Astrocyte of the cerebellum (primary cell): Measurements from ENCODE around the gene CCDC85C.

Source experiments
- DNase-seq: peaks from one replicate; pipeline ENCODE4 v3.0.0-alpha.2; 2011; ENCODE audit warnings: low read depth
- H3K4me3 ChIP-seq: 2 replicates; pipeline ENCODE4 v1.5.1; 2011; ENCODE audit warnings: mild to moderate bottlenecking, low read depth, low read length, moderate library complexity
- CTCF ChIP-seq: IDR thresholded peaks from 2 replicates; pipeline ENCODE4 v1.5.1; 2012; ENCODE audit warnings: low read length, low read depth, moderate library complexity, mild to moderate bottlenecking; ENCODE audit errors: missing control alignments
- in situ Hi-C: cut with HindIII; loops from 2 replicates; pipeline ENCODE4 v1.10.0; 2017; ENCODE audit warnings: low sequenced_read_pairs

CCDC85C gene

DNA sequence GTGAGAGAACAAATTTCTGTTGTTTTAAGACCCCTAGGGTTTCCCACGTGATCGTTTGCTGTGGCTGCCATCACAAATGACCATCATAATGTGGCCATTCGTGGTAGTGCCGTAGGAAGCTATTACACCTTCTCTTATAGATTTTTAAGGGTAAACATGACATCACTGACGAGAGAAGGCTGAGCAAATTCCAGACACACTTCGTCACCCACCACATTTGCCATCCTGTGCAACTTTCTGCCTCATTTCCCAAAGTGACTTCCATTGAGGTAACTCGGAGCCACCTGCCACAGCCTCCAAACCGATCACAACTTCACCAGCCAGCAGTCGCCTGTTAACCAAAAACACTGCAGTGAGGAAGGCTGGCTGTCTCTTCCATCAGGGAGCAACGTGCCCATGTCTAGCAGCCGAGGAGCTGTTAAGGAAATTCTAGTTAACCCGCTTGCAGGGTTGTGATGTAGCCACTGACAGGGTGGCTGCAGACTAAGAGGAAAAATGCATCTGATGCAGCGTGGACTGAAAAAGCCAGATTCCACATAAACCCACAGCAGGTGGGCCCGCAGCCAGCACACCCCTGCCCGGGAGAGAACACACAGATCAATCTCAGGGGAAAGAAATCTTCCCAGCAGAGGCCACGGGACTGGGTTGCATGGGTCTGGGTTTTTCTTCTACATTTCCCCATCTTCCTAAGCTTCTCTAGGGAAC is 44.6 kb downstream of the CCDC85C start:
- in situ Hi-C loops, result no loop called here
- no peak for DNase-seq
- no peak overlapping the region for H3K4me3 ChIP-seq
- TF ChIP-seq CTCF, result no peak

DNA sequence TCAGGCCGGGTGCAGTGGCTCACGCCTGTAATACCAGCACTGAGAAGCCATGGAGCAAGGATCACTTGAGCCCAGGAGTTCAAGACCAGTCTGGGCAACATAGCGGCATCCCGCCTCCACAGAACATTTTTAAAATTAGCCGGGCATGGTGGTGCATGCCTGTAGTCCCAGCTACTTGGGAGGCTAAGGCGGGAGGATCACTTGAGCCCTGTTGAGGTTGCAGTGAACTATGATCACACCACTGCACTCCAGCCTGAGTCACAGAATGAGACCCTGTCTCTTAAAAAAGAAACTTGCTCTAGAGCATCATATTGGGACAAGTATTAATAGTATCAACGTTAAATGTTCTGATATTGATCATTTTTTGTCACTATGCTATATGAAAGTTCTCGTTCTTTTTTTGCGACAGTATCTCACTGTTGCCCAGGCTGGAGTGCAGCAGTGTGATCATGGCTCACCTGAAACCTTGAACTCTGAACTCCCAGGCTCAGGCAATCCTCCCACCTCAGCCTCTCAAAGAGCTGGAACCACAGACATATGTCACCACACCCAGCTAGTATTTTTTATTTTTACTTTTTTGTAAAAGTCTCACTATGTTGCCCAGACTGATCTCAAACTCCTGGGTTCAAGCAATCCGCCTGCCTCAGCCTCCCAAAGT is 47.7 kb downstream of the CCDC85C start:
- no peak overlapping the region for H3K4me3 ChIP-seq
- in situ Hi-C loops, result no loop called here
- no peak for TF ChIP-seq CTCF
- DNase-seq, result no peak

DNA sequence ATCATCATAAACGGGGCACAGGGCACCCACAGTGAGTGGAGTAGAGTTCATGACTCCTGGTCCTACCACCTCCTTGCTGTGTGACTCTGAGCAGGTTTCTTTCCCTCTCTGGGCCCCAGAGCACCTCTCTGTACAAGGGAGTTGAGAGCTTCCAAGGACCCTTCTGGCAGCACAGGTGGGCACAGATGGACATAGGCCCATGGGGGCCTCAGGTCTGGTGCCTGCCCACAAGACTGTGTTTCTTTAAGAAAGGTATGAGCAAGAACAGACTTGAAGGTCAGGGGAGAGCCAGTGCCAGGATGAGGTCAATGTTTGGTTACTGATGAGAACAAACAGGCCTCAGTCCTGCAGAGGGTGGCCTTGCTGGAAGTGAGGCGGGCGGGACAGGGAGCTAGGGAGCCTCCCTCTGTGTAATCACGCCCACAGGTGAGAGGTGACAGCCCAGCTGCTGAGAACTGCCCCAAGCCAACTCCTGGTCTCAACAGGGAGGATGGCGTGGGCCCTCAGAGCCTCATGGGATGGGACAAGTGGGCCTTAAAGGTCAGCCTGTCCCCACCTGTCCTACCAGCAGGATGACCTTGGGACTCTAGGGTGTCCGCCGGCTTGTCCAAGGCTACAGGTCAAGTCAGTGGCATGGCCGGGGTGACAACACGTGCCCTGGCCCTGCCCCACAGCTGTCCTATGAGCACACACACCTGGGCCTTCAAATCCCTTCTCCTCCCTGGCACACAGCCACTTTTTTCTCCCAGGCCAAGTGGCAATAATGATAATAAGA is 49.1 kb downstream of the CCDC85C start:
- in situ Hi-C loops, result no loop called here
- no peak overlapping the region for H3K4me3 ChIP-seq
- no peak for DNase-seq
- no peak for TF ChIP-seq CTCF

GRCh38 chr14:99554184-99554583 is 49.8 kb downstream of the CCDC85C start:
- H3K4me3 ChIP-seq, result no peak overlapping the region
- no peak for DNase-seq
- TF ChIP-seq CTCF, result no peak
- in situ Hi-C loops, result no loop called here

DNA sequence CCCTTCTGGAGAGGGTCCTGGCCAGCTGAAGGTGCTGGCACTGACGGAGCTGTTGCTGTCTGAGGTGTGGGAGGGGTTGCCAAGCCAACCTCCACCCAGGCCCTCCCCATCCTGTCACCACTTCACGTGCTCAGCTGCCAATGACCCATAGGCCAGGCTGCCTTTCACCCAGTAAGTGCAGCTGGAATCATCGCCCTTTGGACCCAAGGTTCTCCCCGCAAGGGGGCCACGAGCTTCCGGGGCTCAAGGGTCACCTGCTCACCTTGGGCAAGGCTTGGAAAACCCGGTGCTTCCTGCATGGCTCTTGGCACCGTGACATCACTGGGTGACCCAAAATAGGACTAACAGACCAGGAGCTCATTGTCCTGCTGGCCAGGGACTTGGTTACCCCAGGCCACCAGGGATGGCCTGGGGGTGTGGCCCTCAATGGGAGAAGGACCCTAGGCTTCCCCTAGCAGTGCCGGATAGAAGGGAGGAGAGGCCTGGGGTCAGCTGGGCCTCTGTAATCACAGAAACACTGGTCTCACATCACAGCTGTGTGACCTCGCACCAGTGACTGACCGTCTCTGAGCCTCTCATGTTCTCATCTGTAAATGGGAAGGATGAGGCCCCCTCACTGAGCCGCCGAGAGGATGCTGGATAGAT is 51.3 kb downstream of the CCDC85C start:
- no peak for DNase-seq
- no peak for TF ChIP-seq CTCF
- no peak overlapping the region for H3K4me3 ChIP-seq
- in situ Hi-C loops, result no loop called here

- no peak for TF ChIP-seq CTCF
- DNase-seq, result no peak
Observed at GRCh38 chr14:99552021-99552553, 51.9 kb downstream of the CCDC85C start.

More at GRCh38 chr14:99552021-99552553, 51.9 kb downstream of the CCDC85C start:
- no peak overlapping the region for H3K4me3 ChIP-seq
- in situ Hi-C loops, result no loop called here
